ENCODE measurements around the gene SLC9A1. TPM values are rescaled to one million over a fixed set of nuclear protein-coding genes. Genes with fewer than 3 reads are reported as not detected.
A peak's percentile ranks its signal among the peaks of the same experiment; 100 is the strongest.

SLC9A1 gene
- total RNA-seq, 1 donor from 2014 or later = 27.1 TPM

DNA sequence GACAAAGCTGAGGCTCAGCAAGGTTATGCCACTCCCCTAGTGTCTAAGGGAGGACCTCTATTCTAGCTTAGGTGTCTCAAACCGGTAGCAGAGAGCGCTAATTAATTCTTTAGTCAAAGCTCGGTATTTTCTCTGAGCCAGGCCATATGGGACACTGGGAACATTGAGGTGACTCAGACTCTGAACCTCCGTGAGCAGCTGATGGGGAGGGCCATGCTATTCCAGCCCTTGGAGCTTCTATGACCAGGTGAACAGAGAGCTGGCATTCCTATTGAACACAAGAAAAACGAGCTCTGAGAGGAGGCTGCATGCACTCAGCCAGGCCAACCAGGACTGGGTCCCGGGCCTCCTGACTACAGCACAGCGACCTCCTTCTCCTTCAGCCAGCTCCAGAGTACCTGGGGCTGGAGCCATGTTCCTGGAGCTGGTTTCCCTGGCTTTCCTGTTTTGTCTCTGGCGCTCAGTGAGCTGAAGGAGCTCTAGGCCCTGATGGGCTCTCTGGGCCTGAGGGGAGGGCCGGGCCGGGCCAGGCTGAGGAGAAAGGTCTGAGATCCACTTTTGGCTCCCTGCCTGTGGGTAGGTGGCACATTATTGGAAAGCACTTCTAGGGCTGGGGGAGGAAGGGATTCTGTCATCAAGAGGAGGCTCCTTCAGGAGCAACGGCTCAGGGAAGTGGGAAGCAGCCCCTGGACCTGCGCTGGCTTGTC lies 37.0 kb downstream of the SLC9A1 start:
- DNase-seq (ENCODE audit: low read depth, low spot score) = no peak
- Mint-ChIP-seq H3K4me3 (no peak overlapping the region), H3K27ac (ENCODE audit: unreplicated experiment) (no peak overlapping the region), H3K36me3 (ENCODE audit: low read depth) (no peaks in the 10 kb centered on the region), H3K4me1 (peaks cover 33% of the 10 kb centered on the region), H3K27me3 (ENCODE audit: low read depth) (no peaks in the 10 kb centered on the region), H3K9me3 (no peaks in the 10 kb centered on the region)
- TF ChIP-seq, protein P1, sequence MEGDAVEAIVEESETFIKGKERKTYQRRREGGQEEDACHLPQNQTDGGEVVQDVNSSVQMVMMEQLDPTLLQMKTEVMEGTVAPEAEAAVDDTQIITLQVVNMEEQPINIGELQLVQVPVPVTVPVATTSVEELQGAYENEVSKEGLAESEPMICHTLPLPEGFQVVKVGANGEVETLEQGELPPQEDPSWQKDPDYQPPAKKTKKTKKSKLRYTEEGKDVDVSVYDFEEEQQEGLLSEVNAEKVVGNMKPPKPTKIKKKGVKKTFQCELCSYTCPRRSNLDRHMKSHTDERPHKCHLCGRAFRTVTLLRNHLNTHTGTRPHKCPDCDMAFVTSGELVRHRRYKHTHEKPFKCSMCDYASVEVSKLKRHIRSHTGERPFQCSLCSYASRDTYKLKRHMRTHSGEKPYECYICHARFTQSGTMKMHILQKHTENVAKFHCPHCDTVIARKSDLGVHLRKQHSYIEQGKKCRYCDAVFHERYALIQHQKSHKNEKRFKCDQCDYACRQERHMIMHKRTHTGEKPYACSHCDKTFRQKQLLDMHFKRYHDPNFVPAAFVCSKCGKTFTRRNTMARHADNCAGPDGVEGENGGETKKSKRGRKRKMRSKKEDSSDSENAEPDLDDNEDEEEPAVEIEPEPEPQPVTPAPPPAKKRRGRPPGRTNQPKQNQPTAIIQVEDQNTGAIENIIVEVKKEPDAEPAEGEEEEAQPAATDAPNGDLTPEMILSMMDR (conservative IDR thresholded peaks at IDR 0.05) = no peak

GRCh38 chr1:27116697-27117096 lies 38.2 kb downstream of the SLC9A1 start:
- H3K9me3 Mint-ChIP-seq = no peaks in the 10 kb centered on the region
- H3K27me3 Mint-ChIP-seq (ENCODE audit: low read depth) = no peaks in the 10 kb centered on the region
- TF ChIP-seq, protein P1 (conservative IDR thresholded peaks at IDR 0.05) = no peak
- H3K27ac Mint-ChIP-seq (ENCODE audit: unreplicated experiment) = no peak overlapping the region
- no peak for DNase-seq (ENCODE audit: low read depth, low spot score)
- no peaks in the 10 kb centered on the region for H3K36me3 Mint-ChIP-seq (ENCODE audit: low read depth)
- H3K4me1 Mint-ChIP-seq = peaks cover 30% of the 10 kb centered on the region
- no peak overlapping the region for H3K4me3 Mint-ChIP-seq

DNA sequence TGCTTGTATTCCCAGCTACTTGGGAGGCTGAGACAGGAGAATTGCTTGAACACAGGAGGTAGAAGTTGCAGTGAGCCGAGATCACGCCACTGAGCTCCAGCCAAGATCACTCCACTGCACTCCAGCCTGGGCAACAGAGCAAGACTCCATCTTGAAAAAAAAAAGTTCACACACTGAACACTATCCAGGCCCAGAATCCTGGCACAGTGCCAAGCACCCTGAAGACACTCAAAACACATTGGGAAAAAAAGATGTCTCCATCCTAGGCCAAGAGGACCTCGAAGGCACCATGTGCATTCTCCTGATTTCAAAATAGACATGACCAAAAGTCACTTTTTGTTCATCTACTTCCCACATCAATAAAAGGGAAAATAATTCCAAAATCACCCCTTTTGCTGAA lies 38.7 kb downstream of the SLC9A1 start:
- peaks cover 26% of the 10 kb centered on the region for H3K4me1 Mint-ChIP-seq

GRCh38 chr1:27114546-27114945 lies 40.4 kb downstream of the SLC9A1 start:
- no peak for DNase-seq (ENCODE audit: low read depth, low spot score)
- H3K36me3 Mint-ChIP-seq (ENCODE audit: low read depth) = no peaks in the 10 kb centered on the region
- H3K9me3 Mint-ChIP-seq = no peaks in the 10 kb centered on the region
- no peaks in the 10 kb centered on the region for H3K27me3 Mint-ChIP-seq (ENCODE audit: low read depth)
- no peak overlapping the region for H3K4me3 Mint-ChIP-seq
- H3K4me1 Mint-ChIP-seq = peaks cover 18% of the 10 kb centered on the region
- H3K27ac Mint-ChIP-seq (ENCODE audit: unreplicated experiment) = no peak overlapping the region
- TF ChIP-seq, protein P1 (conservative IDR thresholded peaks at IDR 0.05) = no peak

More for the DNA sequence above, 38.7 kb downstream of the SLC9A1 start:
- H3K4me3 Mint-ChIP-seq = no peak overlapping the region
- no peaks in the 10 kb centered on the region for H3K9me3 Mint-ChIP-seq
- TF ChIP-seq, protein P1 (conservative IDR thresholded peaks at IDR 0.05) = no peak
- no peaks in the 10 kb centered on the region for H3K27me3 Mint-ChIP-seq (ENCODE audit: low read depth)
- H3K27ac Mint-ChIP-seq (ENCODE audit: unreplicated experiment) = peak overlapping the region; percentile 71
- H3K36me3 Mint-ChIP-seq (ENCODE audit: low read depth) = no peaks in the 10 kb centered on the region
- DNase-seq (ENCODE audit: low read depth, low spot score) = no peak

DNA sequence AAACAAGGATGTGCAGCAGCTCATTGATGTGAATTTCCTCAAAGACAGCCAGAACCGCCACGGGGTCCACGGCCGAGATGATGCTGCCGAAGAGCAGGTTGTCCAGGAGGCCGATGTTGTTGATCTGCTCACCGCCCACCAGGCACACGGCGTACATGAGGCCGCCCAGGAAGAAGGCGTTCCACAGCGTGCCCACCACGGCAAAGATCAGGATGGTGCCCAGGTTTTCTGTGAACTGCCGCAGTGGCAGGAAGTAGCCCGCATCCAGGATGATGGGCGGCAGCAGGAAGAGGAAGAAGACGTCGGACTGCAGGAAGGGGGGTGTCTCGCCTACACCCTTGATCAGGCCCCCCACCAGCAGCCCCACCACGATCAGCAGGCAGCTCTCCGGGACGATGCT lies 41.1 kb downstream of the SLC9A1 start:
- Mint-ChIP-seq H3K4me1 (peaks cover 11% of the 10 kb centered on the region), H3K36me3 (ENCODE audit: low read depth) (no peaks in the 10 kb centered on the region), H3K27ac (ENCODE audit: unreplicated experiment) (peak overlapping the region; percentile 96), H3K27me3 (ENCODE audit: low read depth) (no peaks in the 10 kb centered on the region), H3K4me3 (no peak overlapping the region), H3K9me3 (no peaks in the 10 kb centered on the region)
- DNase-seq (ENCODE audit: low read depth, low spot score) = no peak
- TF ChIP-seq, protein P1 (conservative IDR thresholded peaks at IDR 0.05) = no peak

Measured in neural crest cell (in vitro differentiated cells).